ENCODE results near the gene PID1. TPM values are rescaled to one million over a fixed set of nuclear protein-coding genes. Genes with fewer than 3 reads are reported as not detected.

The PID1 gene
- polyA plus RNA-seq, 3 donors: 61.8 to 117 (median 62.3) TPM

DNA sequence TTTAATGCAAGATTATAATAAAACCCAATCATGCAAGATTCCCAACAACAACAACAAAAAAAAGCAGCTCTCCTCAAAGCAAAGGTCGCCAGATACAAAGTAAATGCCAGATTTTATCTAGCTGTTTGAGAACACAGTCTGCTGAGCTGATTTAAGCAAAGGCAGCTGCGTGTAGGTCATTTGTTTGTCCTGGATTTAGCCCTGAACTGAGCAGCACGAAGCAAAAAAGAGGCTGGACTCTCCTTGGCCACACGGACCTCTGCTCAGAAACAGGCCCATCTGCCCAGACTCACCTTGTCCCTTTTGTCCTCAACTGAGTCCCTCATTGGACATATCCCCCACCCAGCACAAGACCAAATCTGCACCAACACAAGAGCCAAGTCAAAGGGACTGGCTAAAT is 91.5 kb downstream of the PID1 start:
- Histone ChIP-seq H3K36me3 (replicated peaks in 1 of 2; ENCODE audit: control insufficient read depth in 1 of 2, insufficient read depth in 2 of 2, low read length in 2 of 2) (no peaks in the 10 kb centered on the region), H3K27me3 (ENCODE audit: control insufficient read depth in 2 of 2, insufficient read depth in 2 of 2, low read length in 2 of 2) (no peaks in the 10 kb centered on the region), H3K4me1 (ENCODE audit: control insufficient read depth in 1 of 2, insufficient read depth in 2 of 2, low read length in 2 of 2) (no peaks in the 10 kb centered on the region), H2AFZ (ENCODE audit: insufficient read depth, low read depth, low read length, poor library complexity, severe bottlenecking) (no peak overlapping the region), H3K9me3 (replicated peaks in 1 of 2; ENCODE audit: control insufficient read depth in 1 of 2, insufficient read depth in 1 of 2, low read length in 2 of 2) (peaks cover 21 to 45% of the 10 kb centered on the region in 2 donors), H3K4me2 (replicated peaks; ENCODE audit: extremely low read depth, low read length, poor library complexity, severe bottlenecking) (no peak overlapping the region), H3K79me2 (ENCODE audit: insufficient read depth, low read length) (no peaks in the 10 kb centered on the region), H3K27ac (ENCODE audit: low read depth in 1 of 2, low read length in 2 of 2) (no peak overlapping the region), H3K4me3 (replicated peaks in 1 of 3; ENCODE audit: low read depth in 2 of 3, low read length in 3 of 3) (no peak overlapping the region), H3K9ac (ENCODE audit: insufficient read depth, low read length, poor library complexity, severe bottlenecking) (no peak overlapping the region), H4K20me1 (ENCODE audit: insufficient read depth, low read length) (peaks cover 84% of the 10 kb centered on the region)
- Mint-ChIP-seq H3K9me3 (peaks cover 7 to 35% (median 24%) of the 10 kb centered on the region in 7 donors), H3K27me3 (ENCODE audit: low read depth in 3 of 3) (peaks cover 0 to 2% (median 1%) of the 10 kb centered on the region in 3 donors), H3K36me3 (peaks cover 0 to 3% of the 10 kb centered on the region in 2 donors), H3K27ac (no peak overlapping the region), H3K4me1 (no peaks in the 10 kb centered on the region), H3K4me3 (no peak overlapping the region)
- WGBS (ENCODE audit: insufficient coverage): 75% methylated on average over 4 of the region's 4 CpGs
- DNase-seq: no peak
- TF ChIP-seq, protein P1, sequence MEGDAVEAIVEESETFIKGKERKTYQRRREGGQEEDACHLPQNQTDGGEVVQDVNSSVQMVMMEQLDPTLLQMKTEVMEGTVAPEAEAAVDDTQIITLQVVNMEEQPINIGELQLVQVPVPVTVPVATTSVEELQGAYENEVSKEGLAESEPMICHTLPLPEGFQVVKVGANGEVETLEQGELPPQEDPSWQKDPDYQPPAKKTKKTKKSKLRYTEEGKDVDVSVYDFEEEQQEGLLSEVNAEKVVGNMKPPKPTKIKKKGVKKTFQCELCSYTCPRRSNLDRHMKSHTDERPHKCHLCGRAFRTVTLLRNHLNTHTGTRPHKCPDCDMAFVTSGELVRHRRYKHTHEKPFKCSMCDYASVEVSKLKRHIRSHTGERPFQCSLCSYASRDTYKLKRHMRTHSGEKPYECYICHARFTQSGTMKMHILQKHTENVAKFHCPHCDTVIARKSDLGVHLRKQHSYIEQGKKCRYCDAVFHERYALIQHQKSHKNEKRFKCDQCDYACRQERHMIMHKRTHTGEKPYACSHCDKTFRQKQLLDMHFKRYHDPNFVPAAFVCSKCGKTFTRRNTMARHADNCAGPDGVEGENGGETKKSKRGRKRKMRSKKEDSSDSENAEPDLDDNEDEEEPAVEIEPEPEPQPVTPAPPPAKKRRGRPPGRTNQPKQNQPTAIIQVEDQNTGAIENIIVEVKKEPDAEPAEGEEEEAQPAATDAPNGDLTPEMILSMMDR (IDR thresholded peaks at IDR 0.05): no peak
- intact Hi-C loops (cut with micrococcal nuclease): no loop called here

GRCh38 chr2:229178706-229179105 is 92.4 kb downstream of the PID1 start:
- Histone ChIP-seq H3K79me2 (ENCODE audit: insufficient read depth, low read length) (no peaks in the 10 kb centered on the region), H3K27ac (ENCODE audit: low read depth in 1 of 2, low read length in 2 of 2) (no peak overlapping the region), H3K4me3 (replicated peaks in 1 of 3; ENCODE audit: low read depth in 2 of 3, low read length in 3 of 3) (no peak overlapping the region), H4K20me1 (ENCODE audit: insufficient read depth, low read length) (peaks cover 93% of the 10 kb centered on the region), H3K4me2 (replicated peaks; ENCODE audit: extremely low read depth, low read length, poor library complexity, severe bottlenecking) (no peak overlapping the region), H3K36me3 (replicated peaks in 1 of 2; ENCODE audit: control insufficient read depth in 1 of 2, insufficient read depth in 2 of 2, low read length in 2 of 2) (no peaks in the 10 kb centered on the region), H3K9ac (ENCODE audit: insufficient read depth, low read length, poor library complexity, severe bottlenecking) (no peak overlapping the region), H3K4me1 (ENCODE audit: control insufficient read depth in 1 of 2, insufficient read depth in 2 of 2, low read length in 2 of 2) (no peaks in the 10 kb centered on the region), H2AFZ (ENCODE audit: insufficient read depth, low read depth, low read length, poor library complexity, severe bottlenecking) (no peak overlapping the region), H3K27me3 (ENCODE audit: control insufficient read depth in 2 of 2, insufficient read depth in 2 of 2, low read length in 2 of 2) (no peaks in the 10 kb centered on the region), H3K9me3 (replicated peaks in 1 of 2; ENCODE audit: control insufficient read depth in 1 of 2, insufficient read depth in 1 of 2, low read length in 2 of 2) (peaks cover 24 to 54% of the 10 kb centered on the region in 2 donors)
- Mint-ChIP-seq H3K4me3 (no peak overlapping the region), H3K36me3 (peaks cover 0 to 3% of the 10 kb centered on the region in 2 donors), H3K27me3 (ENCODE audit: low read depth in 3 of 3) (peaks cover 0 to 2% (median 1%) of the 10 kb centered on the region in 3 donors), H3K9me3 (peaks cover 11 to 41% (median 32%) of the 10 kb centered on the region in 7 donors), H3K4me1 (no peaks in the 10 kb centered on the region), H3K27ac (no peak overlapping the region)
- 83% methylated on average over 4 of the region's 5 CpGs for WGBS (ENCODE audit: insufficient coverage)
- intact Hi-C loops (cut with micrococcal nuclease): no loop called here
- TF ChIP-seq, protein P1 (IDR thresholded peaks at IDR 0.05): no peak
- no peak for DNase-seq
